Vagina (tissue), 2 donors: ENCODE results near the gene DHX58. TPM values are rescaled to one million over a fixed set of nuclear protein-coding genes. Genes with fewer than 3 reads are reported as not detected.

ENCODE experiments used
- DNase-seq, 2 donors: peaks; one replicate each; pipeline ENCODE4 v3.0.0-alpha.2; 2017; ENCODE audit errors: extremely low spot score in 2 of 2
- H3K27ac ChIP-seq: fragments of 200-600 bp; sonication (generic); one replicate; pipeline ENCODE4 v1.5.1; 2019
- H3K27me3 ChIP-seq: fragments of 200-600 bp; sonication (generic); one replicate; pipeline ENCODE4 v1.5.1; 2019
- H3K36me3 ChIP-seq, 2 donors: fragments of 200-600 bp; sonication (generic); one replicate each; pipeline ENCODE4 v1.5.1; 2017 to 2019
- H3K4me1 ChIP-seq: fragments of 200-600 bp; sonication (generic); one replicate; pipeline ENCODE4 v1.5.1; 2019
- H3K4me3 ChIP-seq, 2 donors: fragments of 200-600 bp; sonication (generic); 1 replicate in 1 of 2; 2 replicates in 1 of 2; pipeline ENCODE4 v1.5.1; 2016 to 2019
- H3K9me3 ChIP-seq: fragments of 200-600 bp; sonication (generic); one replicate; pipeline ENCODE4 v1.5.1; 2019
- POLR2A ChIP-seq, 2 donors: fragments of 450-650 bp; IDR thresholded peaks; one replicate each; pipeline ENCODE4 v1.6.1; 2017; ENCODE audit warnings: antibody characterized with exemption in 2 of 2, mild to moderate bottlenecking in 2 of 2, moderate library complexity in 2 of 2
- POLR2AphosphoS5 ChIP-seq, 2 donors: sonication (generic); formaldehyde crosslinking; IDR thresholded peaks; one replicate each; pipeline ENCODE4 v1.9.0; 2017; ENCODE audit warnings: antibody characterized with exemption in 2 of 2, mild to moderate bottlenecking in 2 of 2, low read depth in 1 of 2; ENCODE audit not compliant: insufficient read depth in 1 of 2
- intact Hi-C: fragments of 100-400 bp; cut with DNase I; formaldehyde crosslinking; loops from one replicate; pipeline ENCODE4 v1.15.1; 2023
- total RNA-seq: library from RNA; depleted of rRNA; stranded (reverse); fragments of >200 nt; gene quantifications from one replicate; pipeline ENCODE4 v1.2.3, GENCODE V29; 2016
- TF ChIP-seq, protein P1 (sequence below), 3 experiments: fragments of 450-650 bp in 2 of 3; fragments of 200-600 bp in 1 of 3; sonication (generic) in 1 of 3; IDR thresholded peaks; one replicate each; pipeline ENCODE4 v1.5.1; 2017 to 2019; ENCODE audit warnings: antibody characterized with exemption in 3 of 3, mild to moderate bottlenecking in 2 of 3, moderate library complexity in 2 of 3

Gene DHX58
- total RNA-seq, 1 donor from 2014 or later, result 8.1 TPM

DNA sequence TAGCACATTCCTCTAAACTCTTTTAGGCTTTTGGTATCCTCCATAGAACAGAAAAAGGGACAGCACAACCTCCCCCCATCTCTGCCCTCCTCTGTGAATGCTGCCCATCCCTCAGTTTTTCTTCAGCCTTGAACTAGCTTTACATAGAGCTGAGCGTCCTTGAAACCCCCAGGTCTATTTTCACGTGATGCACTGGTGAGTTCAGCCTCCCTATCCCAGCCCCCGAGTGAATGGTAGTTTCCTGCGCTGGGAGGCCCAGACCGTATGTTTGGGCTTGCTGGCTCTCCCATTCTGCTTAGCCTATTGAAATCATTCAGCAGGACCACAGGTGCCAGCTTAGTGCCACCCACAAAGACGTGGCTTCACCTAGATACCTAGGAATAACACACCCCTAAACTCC, 36.7 kb downstream of the DHX58 start:
- intact Hi-C loops, result no loop called here
- Histone ChIP-seq H3K4me1 (peaks cover 13% of the 10 kb centered on the region), H3K9me3 (no peaks in the 10 kb centered on the region), H3K27ac (no peak overlapping the region), H3K27me3 (peaks cover 9% of the 10 kb centered on the region), H3K36me3 (no peaks in the 10 kb centered on the region), H3K4me3 (no peak overlapping the region)
- DNase-seq, result no peak
- TF ChIP-seq POLR2AphosphoS5 (IDR thresholded peaks at IDR 0.05; ENCODE audit: insufficient read depth in 1 of 2, low read depth in 1 of 2) (no peak), POLR2A (IDR thresholded peaks at IDR 0.05) (no peak)
- TF ChIP-seq, protein P1, sequence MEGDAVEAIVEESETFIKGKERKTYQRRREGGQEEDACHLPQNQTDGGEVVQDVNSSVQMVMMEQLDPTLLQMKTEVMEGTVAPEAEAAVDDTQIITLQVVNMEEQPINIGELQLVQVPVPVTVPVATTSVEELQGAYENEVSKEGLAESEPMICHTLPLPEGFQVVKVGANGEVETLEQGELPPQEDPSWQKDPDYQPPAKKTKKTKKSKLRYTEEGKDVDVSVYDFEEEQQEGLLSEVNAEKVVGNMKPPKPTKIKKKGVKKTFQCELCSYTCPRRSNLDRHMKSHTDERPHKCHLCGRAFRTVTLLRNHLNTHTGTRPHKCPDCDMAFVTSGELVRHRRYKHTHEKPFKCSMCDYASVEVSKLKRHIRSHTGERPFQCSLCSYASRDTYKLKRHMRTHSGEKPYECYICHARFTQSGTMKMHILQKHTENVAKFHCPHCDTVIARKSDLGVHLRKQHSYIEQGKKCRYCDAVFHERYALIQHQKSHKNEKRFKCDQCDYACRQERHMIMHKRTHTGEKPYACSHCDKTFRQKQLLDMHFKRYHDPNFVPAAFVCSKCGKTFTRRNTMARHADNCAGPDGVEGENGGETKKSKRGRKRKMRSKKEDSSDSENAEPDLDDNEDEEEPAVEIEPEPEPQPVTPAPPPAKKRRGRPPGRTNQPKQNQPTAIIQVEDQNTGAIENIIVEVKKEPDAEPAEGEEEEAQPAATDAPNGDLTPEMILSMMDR (IDR thresholded peaks at IDR 0.05), result no peak

DNA sequence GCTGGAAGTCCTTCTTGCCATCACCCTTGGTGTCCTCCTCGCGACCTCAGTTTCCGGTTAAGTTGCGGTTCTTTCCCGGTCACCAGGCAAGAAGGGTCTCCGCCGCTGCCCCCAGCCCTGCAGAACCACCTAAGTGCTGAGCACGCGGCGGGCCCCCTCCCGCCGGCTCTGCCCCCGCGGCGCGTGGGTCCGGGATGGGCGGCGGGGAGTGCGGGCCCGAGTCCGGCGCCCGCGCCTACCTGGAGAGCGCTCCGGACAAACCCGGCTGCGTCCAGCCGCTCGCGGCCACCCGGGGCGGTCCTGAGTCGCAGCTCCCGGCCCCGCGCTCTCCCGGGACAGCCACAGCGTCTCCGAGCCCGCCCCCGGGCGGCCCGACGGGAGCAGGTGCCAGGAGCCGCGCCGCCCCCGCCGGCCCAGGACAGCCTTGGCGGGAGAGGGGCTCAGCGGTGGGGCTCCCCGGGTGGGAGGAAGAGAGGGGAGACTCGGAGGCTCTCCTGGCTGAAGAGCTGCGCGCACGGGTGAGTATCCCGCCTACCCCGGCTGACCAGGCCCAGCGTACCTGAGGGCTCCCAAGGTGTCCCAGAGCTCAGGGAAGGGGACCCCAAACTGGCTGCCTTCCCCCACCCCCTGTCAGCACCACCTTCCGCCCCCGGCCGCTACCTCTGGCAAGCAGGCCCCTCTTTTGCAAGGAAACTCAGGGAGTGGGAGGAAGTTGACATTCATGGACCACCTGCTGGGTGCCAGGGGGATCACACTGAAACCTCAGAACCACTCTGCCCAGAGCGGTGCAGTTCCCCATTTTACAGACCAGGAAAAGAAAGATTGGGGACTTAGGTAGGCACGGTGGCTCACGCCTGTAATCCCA, 40.0 kb downstream of the DHX58 start:
- no peak for DNase-seq
- Histone ChIP-seq H3K27ac (no peak overlapping the region), H3K4me3 (peak overlapping the region; percentile 11 to 27), H3K36me3 (no peaks in the 10 kb centered on the region), H3K9me3 (no peaks in the 10 kb centered on the region), H3K4me1 (peaks cover 20% of the 10 kb centered on the region), H3K27me3 (peaks cover 9% of the 10 kb centered on the region)
- TF ChIP-seq POLR2AphosphoS5 (IDR thresholded peaks at IDR 0.05; ENCODE audit: insufficient read depth in 1 of 2, low read depth in 1 of 2), result no peak
- TF ChIP-seq, protein P1 (IDR thresholded peaks at IDR 0.05), result no peak
- no peak for TF ChIP-seq POLR2A (IDR thresholded peaks at IDR 0.05)
- intact Hi-C loops, result no loop called here

GRCh38 chr17:42071810-42072209, 40.7 kb downstream of the DHX58 start:
- peaks cover 9% of the 10 kb centered on the region for H3K27me3 ChIP-seq
- TF ChIP-seq, protein P1 (IDR thresholded peaks at IDR 0.05), result no peak
- TF ChIP-seq POLR2A (IDR thresholded peaks at IDR 0.05) (no peak), POLR2AphosphoS5 (IDR thresholded peaks at IDR 0.05; ENCODE audit: insufficient read depth in 1 of 2, low read depth in 1 of 2) (no peak)
- H3K36me3 ChIP-seq, result no peaks in the 10 kb centered on the region
- DNase-seq, result no peak
- no peak overlapping the region for H3K4me3 ChIP-seq
- H3K9me3 ChIP-seq, result no peaks in the 10 kb centered on the region
- no peak overlapping the region for H3K27ac ChIP-seq
- intact Hi-C loops, result no loop called here
- peaks cover 20% of the 10 kb centered on the region for H3K4me1 ChIP-seq

DNA sequence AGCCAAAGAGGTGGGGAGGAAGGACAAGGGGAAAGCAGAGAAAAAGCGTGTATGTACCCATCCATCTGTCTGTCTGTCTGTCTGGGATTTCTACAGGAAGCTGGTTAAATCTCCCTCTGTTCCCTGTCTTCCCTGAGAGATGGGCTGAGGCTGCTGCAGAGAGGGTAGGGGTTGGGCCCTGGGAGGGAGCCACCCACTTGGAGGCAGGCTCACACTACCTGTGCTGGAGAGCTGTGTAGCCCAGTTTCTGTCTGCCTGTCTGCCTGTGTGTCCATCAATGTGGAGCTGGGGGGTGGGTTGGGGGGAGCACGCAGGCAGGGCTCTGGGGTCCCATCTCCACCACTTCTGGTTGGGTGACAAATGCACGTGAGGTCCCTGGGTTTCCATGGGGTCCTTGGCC, 43.5 kb downstream of the DHX58 start:
- Histone ChIP-seq H3K27me3 (peaks cover 9% of the 10 kb centered on the region), H3K4me3 (no peak overlapping the region), H3K36me3 (no peaks in the 10 kb centered on the region), H3K27ac (no peak overlapping the region), H3K9me3 (no peaks in the 10 kb centered on the region), H3K4me1 (peaks cover 20% of the 10 kb centered on the region)
- intact Hi-C loops, result loop anchor here (5.0 kb wide), 1 partner anchor 43 kb away; the partner anchor contains the start of gene DHX58
- DNase-seq, result no peak
- TF ChIP-seq, protein P1 (IDR thresholded peaks at IDR 0.05), result no peak
- TF ChIP-seq POLR2AphosphoS5 (IDR thresholded peaks at IDR 0.05; ENCODE audit: insufficient read depth in 1 of 2, low read depth in 1 of 2), result no peak
- no peak for TF ChIP-seq POLR2A (IDR thresholded peaks at IDR 0.05)
